Erythroblast (primary cell): ENCODE results near the gene PLA2G2D.

Experiments used
- GATA1 ChIP-seq: IDR thresholded peaks from 2 replicates; pipeline ENCODE4 v1.6.1; 2011; ENCODE audit warnings: low read depth, mild to moderate bottlenecking, control low read depth, low read length, moderate library complexity
- POLR2A ChIP-seq: IDR thresholded peaks from 2 replicates; pipeline ENCODE4 v1.6.1; 2011; ENCODE audit warnings: mild to moderate bottlenecking, low read length

DNA sequence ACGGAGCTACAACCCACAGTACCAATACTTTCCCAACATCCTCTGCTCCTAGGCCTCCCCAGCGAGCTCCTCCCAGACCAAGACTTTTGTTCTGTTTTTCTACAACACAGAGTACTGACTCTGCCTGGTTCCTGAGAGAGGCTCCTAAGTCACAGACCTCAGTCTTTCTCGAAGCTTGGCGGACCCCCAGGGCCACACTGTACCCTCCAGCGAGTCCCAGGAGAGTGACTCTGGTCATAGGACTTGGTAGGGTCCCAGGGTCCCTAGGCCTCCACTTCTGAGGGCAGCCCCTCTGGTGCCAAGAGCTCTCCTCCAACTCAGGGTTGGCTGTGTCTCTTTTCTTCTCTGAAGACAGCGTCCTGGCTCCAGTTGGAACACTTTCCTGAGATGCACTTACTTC is 28.7 kb downstream of the PLA2G2D start:
- TF ChIP-seq POLR2A, result no peak
- TF ChIP-seq GATA1, result no peak
